HL-60/S4 treated with retinoic acid at 250 ng/mL for 4 days and 3 days (cell line): ENCODE measurements around the gene CFAP300.

Experiments used
- in situ Hi-C: fragments of 300-500 bp; cut with MboI; formaldehyde crosslinking; loops from 2 replicates; pipeline ENCODE4 v1.7.0; 2022; ENCODE audit warnings: low sequenced_read_pairs

CFAP300 gene

DNA sequence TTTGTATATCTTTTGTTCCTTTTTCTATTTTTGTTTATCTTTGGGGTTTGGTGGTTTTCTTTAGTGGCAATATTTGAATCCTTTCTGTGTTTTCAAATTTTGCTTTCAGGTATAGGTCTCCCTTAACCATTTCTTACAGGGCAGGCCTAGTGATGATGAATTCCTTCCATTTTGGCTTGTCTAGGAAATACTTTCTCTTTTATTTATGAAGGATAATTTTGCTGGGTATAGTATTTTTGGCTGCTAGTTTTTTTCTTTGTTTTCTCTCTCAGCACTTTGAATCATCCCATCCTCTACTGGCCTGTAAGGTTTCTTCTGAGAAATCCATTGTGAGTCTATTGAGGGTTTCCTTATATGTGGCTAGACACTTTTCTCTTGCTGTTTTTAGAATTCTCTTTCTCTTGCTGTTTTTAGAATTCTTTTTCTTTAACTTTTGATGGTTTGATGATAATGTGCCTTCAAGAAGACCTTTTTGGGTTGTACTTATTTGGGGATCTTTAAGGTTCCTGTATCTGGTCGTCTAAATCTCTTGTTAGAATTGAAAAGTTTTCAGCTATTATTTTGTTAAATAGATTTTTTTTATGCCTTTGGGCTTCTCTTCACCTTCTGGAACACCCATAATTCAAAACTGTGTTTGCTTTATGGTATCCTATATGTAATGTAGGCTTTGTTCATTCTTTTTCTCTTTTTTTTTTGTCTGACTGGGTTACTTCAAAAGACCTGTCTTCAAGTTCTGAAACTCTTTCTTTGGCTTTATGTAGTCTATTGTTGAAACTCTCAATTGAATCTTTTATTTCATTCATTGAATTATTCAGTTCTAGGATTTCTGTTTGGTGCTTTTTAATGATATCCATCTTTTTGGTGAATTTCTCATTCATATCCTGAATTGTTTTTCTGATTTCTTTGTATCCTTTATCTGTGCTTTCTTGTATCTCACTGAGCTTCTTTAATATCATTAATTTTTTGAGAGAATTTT is 24.5 kb downstream of the CFAP300 start:
- in situ Hi-C loops, result no loop called here

DNA sequence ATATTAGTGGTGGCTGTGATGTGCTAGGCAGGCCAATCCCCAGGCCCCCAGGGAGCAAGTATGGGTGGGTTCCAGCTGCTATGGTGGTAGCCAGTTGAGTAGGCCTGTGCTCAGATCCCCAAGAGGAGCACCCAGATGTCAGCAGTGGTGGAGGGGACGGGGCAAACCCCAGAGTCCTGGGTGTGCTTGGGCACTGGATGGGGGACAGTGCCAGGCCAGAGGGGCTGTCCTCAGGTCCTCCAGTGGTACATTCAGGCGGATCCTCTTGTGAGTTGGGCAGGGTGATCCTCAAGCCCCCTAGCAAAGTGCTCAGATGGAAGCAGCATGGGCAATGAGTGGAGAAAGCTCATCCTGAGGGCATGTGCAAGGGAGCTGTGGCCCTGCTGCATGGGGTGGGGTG is 26.0 kb downstream of the CFAP300 start:
- in situ Hi-C loops, result no loop called here

DNA sequence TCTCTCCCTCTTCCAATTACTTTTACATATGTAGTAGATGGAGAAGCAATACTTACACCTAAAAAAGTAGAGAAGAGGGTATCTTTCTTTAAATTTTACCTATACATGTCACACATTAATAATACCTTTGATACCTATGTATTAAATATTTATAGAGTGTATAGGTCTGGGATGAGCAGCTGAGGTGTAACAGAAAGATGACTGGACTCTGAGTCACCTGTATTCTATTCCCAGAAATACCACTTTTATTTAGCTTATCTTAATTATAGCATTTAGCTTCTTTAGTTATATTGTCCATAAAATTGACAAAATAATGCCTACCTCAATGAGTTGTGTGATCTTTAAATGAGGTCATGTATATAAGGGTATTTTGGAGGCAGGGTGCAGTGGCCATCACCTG is 32.4 kb downstream of the CFAP300 start:
- in situ Hi-C loops, result no loop called here

DNA sequence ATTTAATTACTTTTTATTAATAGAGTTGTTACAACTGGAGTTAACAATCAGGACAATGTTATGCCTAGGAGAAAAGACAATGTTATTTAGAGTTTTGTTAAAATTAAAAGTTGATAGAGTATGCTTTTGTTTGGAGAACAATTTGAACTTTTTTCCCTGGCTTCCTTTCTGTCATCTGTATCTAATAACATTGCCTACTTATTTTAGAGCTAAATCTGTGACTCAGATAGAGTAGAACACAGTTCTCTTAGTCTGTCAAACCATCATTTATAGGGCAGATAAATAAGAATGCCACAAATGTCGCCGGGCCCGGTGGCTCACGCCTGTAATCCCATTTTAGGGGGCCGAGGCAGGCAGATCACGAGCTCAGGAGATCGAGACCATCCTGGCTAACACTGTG is 34.1 kb downstream of the CFAP300 start:
- in situ Hi-C loops, result no loop called here

DNA sequence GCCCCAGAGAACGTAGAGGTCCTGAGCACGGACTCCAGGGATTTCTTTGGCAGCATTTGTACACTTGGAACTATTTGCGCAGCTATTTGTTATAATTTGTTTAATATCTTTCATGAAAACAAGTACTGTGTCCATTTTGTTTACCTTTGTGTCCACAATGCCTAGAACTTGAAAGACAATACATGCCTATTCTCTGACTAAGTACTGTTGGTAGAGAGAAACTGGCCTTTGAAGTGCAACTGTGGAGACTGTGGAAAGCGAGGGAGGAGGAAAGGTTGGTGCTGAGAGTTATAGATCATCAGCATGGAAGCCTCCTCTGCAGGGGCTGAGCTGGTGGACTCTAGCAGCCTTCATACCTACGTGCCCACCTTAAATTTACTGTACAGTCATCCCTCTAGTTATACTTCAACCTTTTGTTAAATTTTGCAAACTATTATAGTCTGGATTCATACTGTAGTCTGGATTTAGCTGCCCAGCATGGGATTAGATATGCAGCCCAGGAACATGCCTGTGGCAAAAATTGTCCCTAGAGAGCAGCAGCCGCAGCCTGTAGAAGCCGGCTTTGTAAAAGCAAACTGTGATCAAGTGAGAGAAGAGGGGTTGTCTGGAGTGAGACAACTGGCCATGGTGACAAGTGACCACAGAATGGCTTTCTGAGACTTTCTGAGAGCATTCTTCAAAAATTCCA is 38.8 kb downstream of the CFAP300 start:
- in situ Hi-C loops, result no loop called here

DNA sequence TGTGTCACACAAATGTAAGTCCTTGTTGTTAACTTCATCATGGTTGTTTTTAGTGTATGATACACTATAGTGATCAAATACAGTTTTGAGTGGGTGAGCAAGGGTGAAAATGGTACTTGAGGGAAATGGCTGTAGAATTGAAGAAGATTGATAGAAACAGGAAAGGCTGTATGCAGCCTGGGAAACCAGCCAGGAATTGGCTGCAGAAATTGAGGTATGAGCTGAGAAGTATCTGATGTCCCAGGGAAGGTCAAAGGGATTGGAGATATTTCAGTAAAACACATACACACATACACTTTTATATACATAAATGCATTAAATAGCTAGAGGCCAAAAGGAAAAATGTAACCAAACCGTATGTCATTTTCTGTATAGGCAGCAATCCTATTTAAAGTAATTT is 49.9 kb downstream of the CFAP300 start:
- in situ Hi-C loops, result no loop called here

DNA sequence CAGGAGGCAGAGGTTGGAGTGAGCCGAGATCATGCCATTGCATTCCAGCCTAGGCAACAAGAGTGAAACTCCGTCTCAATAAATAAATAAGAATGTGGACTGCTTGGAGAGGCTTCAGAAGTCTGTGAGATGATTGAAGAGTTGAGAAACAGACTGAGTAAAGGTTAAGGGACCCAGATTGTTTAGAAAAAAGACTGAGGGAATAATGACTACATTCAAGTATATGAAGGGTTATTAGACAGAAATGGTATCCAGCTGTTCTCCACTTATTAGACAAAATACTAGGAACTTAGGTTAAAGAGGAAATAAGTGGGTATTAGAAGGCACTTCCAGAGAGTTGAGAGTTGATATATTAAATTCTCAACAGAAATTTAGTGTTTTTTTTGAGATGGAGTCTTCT is 52.5 kb downstream of the CFAP300 start:
- in situ Hi-C loops, result no loop called here

DNA sequence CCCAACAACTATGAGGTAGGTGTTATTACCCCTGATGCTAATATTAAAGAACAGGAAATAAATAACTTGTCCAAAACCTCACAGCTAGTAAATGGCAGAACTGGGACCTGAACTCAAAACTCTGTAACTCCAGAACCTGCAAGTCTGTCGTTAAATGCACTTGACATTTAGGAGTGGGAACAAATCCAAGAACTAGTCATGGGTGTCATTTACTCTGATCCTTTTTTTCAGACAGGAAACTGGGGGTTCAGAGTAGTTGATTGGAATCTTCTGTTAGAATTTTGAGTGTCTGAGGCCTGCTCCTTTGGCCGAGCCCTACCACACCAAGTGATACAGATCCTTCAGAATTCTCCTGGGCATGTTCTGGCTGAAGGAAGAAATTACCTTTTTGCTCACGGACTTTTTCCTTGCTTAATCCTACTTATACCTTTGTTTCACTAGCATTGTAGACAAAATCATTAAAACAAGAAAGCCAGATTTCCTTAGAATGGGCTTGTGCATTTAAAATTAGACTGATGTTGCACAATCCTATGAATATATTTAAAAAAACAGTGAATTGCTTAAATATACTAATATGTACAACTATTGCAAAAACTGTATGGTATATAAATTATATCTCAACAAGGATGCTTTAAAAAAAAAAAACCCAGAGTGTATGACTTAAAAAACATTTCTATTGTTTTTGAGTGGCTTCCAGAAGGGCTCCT is 61.6 kb downstream of the CFAP300 start:
- in situ Hi-C loops, result no loop called here

DNA sequence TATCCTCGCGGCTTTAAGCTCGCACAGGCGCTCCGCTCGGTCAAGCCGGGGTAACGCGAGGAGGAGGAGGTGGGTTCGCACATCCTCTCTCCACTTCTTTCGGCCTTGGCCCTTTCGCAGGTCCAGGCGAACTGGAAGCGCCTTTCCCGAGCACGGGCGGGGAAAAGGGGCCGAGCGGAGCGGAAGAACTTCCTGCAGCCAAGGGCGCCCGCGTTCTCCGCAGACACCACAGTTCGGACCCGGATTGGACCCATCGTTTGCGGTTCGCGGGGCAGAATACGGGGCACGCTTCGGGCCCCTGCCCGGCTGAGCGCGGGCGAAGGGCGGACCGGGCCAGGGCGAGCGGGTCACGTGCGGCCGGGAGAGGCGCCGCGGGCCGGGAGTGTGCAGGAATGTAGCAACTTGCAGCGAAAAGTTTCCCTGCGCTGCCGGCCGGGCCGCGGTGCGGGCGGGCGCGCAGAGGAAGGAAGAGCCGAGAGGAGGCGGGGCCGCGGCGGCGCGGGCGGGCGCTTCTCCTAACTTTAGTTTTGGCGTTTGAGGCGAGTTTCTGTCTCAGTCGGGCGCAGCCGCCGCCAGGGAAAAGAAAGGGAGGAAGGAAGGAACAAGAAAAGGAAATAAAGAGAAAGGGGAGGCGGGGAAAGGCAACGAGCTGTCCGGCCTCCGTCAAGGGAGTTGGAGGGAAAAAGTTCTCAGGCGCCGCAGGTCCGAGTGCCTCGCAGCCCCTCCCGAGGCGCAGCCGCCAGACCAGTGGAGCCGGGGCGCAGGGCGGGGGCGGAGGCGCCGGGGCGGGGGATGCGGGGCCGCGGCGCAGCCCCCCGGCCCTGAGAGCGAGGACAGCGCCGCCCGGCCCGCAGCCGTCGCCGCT is 62.9 kb downstream of the CFAP300 start, which contains the start of gene YAP1:
Gene YAP1 (plus strand): TSS at position 552 of the 865 bp plus-strand sequence. CDS start 402 bp downstream, outside the sequence.
- in situ Hi-C loops, result no loop called here

DNA sequence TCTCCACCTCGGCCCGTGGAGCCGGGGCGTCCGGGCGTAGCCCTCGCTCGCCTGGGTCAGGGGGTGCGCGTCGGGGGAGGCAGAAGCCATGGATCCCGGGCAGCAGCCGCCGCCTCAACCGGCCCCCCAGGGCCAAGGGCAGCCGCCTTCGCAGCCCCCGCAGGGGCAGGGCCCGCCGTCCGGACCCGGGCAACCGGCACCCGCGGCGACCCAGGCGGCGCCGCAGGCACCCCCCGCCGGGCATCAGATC is 63.4 kb downstream of the CFAP300 start:
- in situ Hi-C loops, result no loop called here

DNA sequence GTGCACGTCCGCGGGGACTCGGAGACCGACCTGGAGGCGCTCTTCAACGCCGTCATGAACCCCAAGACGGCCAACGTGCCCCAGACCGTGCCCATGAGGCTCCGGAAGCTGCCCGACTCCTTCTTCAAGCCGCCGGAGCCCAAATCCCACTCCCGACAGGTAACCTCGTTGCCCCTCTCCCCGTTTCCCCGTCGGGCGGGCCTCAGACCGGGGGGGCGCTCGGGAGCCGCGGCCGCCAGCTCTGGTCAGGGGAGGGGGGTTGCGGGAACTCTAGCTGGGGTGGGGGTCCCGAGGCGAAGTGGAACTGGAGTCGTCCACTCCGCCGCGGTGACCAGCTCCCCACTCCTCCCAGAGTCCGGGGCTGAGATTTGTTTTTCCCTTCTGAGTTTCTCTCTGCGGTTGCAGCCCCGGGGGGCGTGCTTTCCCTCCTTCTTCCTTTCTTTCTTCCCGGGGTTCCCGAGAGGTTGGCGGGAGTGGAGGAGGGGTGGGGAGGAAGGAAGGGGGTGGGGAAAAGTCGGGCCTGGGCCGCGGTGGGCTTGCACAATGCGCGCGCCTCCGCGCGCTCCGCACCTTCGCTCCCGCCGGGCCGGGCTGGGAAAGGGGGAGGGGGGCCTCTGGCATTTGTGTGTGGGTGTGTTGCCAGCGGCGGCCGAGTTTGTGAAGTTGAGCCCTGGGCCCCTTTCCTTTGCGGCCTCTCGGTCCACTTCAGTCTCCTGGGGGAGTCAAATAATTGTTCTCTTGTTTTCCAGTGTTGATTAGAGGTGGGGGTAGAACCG is 64.0 kb downstream of the CFAP300 start:
- in situ Hi-C loops, result no loop called here

DNA sequence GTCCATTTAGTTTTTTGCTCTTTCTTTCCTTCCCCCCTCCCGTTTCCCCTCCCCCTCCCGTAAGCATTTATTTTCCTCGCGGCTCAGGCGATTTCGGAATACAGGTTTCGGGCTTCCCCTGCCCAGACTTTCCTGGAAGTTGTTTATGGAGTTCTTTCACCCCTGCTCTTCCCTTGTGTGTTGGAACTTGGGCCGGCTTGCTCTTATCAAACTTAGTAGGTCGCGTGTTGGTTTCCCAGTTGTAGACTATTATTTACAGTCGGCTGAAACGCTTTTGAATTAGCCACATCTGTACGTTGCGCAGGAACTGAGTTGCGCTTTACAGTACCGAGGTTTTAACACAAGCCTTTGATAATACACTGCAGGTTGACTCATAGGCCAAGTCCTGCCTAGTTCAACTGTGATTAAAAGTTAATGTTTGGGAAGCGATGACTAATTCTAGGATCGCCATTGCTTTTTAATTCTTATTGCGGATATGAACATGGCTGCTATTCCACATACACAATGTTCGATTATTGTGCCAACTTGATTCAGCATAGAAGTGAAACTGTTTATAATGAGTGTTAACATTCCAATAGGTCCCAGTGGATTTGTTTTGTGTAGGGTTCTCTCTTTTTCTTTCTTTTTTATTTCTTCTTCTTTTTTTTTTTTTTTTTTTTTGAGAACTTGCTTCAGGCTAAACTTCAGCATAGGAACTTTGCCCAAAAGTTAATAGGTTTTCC is 64.7 kb downstream of the CFAP300 start:
- in situ Hi-C loops, result no loop called here

DNA sequence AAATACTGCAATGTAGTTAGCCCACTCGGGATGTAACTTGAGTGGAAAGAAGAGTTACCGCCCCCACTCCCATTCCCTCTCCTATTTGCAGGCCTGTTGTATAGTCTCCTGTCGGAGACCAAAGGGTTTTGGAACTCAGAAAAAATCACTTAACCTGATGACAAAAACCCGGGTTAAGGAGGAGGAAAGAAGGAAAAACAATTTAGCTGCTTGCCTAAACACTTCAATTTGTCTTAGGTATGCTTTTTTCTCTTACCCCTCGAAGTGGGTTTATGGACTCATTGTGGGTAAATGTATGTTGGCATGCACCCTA is 65.2 kb downstream of the CFAP300 start:
- in situ Hi-C loops, result no loop called here

DNA sequence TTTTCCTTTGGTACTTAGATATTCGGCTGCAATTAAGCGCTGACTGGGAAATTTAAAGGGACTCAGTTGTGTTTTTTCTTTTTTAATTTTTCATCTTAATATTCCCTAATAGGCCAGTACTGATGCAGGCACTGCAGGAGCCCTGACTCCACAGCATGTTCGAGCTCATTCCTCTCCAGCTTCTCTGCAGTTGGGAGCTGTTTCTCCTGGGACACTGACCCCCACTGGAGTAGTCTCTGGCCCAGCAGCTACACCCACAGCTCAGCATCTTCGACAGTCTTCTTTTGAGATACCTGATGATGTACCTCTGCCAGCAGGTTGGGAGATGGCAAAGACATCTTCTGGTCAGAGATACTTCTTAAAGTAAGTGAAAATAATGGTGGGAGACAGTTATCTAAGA is 66.8 kb downstream of the CFAP300 start:
- in situ Hi-C loops, result no loop called here

DNA sequence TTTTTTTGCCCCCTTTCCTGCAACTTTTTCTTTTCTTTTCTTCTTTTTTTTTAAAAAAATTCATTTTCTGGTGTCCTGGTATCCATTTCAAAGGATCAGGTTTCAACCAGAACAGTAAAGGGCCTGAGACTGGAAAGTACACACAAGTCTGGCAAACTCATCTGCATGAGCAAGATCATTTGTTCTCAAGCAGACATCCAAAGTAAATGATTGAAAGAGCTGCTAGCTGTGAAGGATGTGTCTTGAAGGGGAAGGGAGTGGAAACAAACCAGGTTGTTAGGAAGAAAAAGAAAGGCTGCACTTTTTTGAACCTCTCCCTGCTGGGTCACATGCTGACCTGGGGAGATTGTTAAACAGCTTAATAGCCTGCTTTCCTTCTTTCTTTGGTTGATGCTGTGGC is 68.3 kb downstream of the CFAP300 start:
- in situ Hi-C loops, result no loop called here

DNA sequence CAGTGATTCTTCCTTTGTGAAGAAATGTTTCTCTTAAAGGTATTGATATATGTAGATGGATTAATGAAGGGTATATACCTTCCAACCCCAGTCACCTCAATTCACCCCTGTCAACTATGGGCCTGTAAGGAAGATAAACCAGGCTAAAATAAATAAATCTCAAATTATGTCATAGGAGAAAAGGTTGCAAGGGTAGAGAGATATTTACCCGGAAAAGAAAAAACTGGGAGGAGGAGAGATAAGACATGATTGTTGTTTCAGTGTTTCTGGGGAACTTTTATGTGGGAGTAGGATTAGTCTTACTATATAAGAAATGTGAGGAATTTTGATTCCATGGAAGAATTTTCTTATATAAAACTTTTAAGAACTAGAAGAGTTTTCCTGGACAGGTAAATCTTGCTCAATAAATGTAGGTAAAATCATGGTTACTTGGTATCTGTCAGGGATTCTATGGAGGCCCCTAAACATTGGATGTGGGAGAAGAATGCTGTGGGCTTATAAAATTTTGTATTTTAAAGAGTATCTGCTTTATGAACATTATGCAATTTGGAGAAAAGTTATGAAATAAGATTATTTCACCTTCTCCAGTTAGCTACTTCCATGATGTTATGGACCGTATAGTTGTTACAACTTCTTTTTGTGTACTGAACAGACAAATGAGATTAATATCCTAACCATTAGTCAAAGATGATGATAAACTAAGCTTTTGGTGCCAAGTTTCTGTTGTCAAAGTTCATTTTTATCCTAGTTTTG is 69.4 kb downstream of the CFAP300 start:
- in situ Hi-C loops, result no loop called here

DNA sequence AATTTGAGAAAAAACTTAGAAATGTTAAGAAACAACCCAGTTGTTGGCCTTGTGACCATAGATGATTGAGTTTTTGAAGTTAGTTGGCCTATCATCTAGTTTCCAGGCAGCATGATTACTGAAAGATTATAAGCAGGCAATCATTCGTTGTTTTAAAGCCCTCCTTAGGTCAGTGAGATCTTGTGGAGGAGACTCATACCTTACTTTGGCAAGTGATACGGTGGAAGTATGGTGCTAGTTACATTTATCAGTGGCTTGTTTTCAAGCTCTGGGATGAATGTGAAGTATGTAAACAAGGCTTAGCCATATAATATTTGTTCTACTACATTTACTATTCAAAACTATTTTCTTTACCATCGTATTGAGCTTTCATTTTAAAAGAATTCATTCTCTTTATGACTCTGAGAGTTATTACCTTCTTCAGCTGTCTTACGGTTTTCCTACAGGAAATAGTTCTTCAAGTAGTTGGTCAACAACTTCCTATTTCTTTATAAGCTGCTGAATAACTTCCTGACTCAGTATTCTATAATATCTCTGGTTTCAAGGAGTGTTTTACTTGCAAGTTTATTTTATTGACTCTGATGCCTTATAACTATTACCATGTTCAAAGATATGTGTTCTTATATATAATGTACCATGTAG is 70.4 kb downstream of the CFAP300 start:
- in situ Hi-C loops, result no loop called here

DNA sequence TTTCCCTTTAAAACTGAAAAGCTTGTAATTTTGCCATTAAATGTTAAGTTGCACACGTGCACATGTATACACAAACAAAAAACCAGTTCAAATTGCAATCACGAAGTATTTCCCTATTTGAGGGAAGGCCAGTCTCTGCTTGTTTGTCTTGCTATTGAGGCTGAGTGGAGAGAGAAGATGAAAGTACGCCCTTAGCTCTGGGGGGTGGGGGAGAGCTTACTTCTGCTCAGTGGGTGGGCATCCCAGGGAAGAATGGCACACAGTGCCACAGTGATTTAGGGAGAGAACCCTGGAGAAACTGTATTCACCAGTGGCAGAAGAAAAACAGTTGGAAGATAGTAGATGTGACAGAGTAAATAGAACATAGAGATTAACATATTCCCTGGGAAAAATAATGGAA is 71.7 kb downstream of the CFAP300 start:
- in situ Hi-C loops, result no loop called here
